Stimulated activated CD8-positive, alpha-beta memory T cell treated with anti-CD3 and anti-CD28 coated beads, Interleukin-4, amount 100 ng/mL, for 24 hours (primary cell): Measurements from ENCODE around the gene CACNG4.
"Not testable (repeated sequence)": the region's sequence is repeated elsewhere in the genome, so short reads cannot be mapped to it uniquely, and the experiment has no call there.

Experiments used
- DNase-seq: peaks from one replicate; pipeline ENCODE4 v3.0.0-alpha.2; 2020; ENCODE audit warnings: low read depth

The CACNG4 gene

DNA sequence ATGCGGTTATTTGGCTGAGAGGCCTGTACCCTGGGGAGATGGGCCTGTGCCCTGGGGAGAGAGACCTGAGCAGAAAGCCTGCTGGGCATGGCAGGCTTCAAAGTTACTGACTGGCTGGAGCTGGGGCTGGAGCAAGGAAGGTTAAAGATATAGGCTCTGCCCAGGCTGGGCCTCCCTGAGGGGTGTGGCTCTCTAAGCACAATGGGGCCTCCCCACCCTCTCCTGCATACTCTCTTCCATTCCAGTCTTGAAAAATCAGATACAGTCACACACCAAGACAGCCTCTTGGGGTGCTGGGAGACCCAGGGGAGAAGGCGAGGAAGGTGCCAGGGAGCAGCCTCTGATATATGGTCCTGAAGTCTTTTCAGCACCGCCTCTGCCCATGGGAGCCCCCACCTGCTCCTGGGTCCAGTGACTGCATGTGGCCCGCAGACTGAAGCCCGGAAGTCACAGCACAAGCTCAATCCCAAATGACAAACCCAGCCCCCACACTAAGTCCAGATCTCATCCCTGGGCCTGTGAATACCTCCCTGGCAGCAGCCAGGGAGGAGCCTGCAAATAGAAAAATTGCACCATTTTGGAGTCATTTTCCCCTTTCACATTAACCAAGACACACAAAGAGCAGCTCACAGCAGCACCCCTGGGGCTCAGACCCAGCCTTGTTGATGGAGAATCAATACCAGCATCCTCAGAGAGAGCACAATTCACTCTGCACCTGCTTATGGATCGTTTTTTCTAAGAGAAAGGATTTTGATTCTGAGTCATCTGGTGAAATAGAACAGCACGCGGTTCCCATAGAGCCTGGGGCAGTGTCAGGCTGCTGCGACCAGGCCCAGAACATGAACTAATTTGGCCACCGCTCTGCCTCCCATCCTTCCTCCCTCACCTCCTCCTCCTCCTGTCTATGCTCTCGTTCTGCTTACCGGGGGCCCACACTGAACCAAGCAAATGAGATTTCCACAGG is 54.2 kb downstream of the CACNG4 start:
- no peak for DNase-seq

DNA sequence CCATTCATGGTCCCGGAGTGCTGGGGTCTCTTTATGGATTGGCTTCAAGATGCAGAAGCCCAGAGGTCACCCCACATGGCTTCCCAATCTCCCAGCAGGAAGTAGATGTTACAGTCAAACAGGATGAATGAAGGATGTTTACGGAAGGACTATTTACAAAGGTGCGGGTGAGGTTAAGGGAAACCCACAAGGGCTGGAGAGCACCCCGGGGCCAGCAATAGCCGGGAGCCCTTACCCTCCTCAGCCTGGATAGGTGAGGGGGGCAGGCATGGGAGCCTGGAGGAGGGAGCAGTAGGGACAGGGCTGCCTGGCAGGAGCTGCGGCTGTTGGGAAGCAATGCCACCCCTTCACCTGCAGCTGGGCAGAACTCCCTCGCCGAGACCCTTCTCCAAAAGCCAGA is 55.3 kb downstream of the CACNG4 start:
- DNase-seq, result no peak

DNA sequence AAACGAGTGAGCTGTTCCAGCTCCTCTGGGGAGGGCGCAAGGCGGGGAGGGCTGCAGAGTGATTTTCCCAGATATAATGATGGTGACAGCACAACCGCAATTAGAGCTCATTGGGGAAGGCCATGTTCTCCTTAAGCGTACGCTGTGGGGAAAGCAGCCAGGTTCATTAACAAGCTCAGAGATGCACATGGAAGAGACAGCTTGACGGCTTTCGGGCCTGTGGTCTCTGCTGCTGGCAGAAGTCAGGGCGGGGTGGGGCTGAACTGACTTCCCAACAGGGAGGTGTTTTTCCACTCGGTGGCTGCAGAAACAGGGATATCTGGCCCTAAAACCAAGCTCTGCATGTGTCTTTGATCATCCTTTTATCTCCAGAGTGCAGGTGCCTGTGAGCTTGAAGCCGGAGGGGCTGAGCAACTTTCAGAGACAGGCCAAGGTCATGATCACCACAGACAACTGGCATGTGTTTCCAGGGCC is 55.8 kb downstream of the CACNG4 start:
- no peak for DNase-seq

DNA sequence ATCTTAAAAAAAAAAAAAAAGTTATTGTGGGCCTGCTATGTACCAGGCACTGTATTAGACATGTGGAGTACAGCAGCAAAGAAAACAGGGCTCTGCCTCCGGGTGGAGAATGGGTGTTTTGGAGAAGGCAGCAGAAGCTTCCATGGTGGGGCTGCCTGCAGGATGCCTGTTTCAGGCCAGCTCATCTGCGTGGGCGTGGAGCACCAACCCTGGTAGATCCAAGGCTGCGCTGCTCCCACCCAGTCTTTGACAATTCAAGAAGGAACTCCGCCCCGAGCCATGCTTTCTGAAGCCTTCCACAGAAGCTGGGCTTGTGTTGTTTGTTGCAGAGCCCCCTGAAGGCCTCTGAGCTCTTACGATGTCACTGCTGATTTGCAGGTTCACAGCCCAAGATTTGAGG is 56.7 kb downstream of the CACNG4 start:
- no peak for DNase-seq

DNA sequence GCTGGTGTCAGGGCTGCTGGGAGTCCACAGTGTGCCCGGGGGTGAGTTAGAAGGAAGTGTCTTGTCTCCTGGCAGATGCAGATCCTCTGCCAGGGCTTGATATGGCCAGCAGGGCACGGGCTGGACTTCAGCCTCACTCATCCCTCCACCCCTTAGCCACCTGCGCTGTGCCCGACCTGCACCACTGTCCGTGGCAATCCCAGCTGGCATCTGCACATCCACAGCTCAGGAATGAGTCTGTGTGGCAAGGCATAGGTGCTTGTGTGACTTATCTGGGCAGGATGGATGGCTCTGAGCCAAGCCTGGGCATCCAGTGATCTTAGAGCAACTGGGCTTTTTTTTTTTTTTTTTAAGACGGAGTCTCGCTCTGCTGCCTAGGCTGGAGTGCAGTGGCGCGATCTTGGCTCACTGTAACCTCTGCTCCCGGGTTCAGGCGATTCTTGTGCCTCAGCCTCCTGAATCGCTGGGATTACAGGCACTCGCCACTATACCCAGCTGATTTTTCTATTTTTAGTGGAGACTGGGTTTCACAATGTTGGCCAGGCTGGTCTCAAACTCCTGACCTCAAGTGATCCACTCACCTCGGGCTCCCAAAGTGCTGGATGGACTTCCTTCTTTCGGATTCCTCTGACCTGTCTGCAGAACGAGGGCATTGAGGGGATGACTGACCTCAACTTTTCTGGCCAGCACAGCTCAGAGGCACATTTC is 57.4 kb downstream of the CACNG4 start:
- DNase-seq, result no peak

DNA sequence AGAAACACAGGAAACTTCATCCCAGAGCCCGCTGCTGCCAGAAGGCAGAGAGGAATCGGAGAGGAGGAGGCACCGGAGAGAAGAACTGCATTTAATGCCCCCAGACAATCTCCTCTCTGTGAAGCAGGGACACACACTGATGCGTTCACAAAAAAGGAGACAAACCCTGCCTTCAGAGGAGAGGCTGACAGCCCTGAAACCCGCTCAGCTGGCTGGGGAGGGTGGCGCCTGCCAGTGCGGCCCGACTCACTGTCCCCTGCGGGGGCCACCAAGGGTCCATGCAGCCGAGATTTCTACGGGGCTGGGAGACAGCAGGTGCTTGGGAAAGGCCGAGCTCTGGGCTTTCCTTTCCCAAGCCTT is 57.9 kb downstream of the CACNG4 start:
- DNase-seq, result no peak

DNA sequence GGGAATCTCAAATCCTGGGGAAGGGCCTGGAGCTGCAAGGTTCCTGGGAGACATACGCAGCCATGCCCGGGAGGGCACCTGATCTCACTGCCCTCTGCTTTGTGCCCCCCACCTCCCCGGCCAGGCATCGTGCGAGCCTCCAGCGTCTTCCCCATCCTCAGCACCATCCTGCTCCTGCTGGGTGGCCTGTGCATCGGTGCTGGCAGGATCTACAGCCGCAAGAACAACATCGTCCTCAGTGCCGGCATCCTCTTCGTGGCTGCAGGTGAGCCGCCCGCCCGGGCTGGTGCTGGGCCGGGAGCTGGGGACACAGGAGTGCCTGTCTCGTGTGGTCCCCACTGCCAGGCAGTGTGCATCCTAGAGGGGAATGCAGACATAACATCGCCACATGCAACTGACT is 60.2 kb downstream of the CACNG4 start:
- DNase-seq, result no peak

DNA sequence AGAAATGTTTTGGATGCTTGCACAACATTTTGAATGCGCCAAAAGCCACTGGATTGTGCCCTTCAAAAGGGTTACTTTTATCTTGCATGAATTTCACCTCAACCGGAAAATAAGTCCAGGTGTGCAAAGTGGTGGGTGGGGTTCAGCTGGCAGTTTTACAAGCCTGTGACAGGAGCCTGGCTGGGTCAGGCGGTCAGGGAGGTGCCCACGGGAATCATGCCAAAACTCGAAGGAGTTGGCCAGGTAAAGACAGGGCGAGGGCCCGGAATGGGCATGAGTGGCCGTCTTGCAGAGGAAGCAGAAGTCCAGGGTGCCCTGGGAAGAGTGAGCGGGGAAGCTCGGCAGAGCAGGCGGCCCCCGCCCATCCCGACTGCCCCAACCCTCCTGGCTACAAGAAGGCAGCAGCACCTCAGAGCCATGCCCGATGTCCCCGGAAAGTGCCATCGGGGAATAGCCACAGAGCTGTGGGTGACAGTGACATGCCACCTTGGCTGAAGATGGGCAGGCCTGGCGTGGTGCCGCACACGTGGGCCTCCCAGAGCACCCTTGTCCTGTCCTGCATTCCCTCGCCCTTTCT is 60.8 kb downstream of the CACNG4 start:
- no peak for DNase-seq

DNA sequence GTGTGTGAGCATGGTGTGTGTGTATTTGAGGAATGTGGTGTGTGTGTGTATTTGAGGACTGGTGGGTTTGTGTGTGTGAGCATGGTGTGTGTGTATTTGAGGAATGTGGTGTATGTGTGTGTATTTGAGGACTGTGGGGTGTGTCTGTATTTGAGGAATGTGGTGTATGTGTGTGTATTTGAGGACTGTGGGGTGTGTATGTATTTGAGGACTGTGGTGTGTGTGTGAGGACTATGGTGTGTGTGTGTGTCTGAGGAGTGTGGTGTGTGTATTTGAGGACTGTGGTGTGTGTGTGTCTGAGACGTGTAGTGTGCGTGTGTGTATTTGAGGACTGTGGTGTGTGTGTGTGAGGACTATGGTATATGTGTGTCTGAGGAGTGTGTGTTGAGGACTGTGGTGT is 61.8 kb downstream of the CACNG4 start:
- DNase-seq, result no peak

DNA sequence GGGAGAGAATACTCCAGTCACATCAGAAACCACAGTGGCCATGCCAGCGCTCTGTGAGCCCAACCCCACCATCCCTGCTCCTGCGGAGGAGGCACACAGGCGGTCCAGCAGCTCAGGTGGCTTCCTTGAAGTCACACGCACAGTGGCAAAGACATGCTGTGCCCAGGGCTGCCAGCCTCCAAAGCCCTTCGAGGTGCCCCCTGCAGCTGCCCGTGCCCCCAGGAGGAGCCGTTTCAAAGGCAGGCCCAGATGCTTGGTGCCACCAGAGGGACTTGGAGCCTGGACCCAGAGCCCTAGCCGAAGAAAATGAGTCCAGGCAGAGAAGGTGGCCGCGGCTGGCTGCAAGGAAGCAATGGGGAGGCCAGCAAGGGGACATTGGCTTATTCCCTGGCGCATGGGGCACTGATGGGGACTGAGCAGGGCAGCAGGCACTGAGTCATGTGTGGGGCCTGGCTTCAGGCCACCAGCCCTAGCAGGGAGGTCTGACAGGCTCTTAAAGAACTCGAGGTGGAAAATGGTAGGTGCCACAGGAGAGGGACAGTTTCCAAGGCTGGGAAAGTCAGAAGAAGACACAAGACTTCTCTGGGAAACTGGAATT is 62.6 kb downstream of the CACNG4 start:
- DNase-seq, result no peak

DNA sequence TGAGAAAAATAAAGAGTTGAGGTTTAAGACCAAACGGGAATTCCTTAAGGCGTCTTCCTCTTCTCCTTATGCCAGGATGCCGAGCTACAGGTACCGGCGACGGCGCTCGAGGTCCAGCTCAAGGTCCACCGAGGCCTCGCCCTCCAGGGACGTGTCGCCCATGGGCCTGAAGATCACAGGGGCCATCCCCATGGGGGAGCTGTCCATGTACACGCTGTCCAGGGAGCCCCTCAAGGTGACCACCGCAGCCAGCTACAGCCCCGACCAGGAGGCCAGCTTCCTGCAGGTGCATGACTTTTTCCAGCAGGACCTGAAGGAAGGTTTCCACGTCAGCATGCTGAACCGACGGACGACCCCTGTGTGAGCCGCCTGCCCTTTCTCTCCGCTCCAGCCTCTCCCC is 66.1 kb downstream of the CACNG4 start:
- DNase-seq, result no peak

DNA sequence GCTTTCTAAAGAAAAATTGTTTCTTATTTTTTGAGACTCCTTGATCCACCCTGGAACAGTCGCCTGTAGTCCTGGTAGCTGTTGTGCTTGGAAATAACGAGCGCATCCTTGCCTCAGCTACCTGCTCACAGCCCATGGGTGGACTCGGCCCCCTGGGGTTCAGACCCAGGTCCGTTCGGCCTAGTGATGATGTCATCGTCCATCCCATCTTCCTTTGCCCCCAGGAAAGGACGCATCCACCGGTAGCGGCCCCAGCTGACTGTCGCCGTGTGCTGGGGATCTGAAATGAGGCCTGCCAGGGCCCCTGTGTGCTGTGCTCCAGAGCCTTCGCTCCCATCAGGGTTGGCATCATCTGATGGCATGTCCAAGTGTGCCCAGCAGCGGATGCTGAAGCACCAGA is 67.9 kb downstream of the CACNG4 start:
- no peak for DNase-seq

DNA sequence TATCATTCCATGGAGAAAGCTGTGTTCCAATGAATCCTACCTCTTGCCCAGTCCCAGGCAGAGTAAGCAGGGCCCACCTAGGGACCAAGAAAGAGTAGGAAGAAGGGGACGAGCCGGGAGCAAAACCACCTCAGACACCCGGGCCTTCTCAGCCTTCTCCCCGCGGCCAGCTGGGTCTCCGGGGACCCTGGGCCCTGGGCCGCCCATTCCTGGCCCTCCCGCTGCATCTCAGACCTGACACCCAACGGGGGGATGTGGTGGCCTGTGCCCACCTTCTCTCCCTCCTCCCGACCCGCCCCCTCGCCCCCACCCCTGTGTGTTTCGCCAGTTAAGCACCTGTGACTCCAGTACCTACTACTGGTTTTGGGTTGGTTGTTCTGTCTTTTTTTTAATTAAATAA is 68.5 kb downstream of the CACNG4 start:
- DNase-seq, result no peak

DNA sequence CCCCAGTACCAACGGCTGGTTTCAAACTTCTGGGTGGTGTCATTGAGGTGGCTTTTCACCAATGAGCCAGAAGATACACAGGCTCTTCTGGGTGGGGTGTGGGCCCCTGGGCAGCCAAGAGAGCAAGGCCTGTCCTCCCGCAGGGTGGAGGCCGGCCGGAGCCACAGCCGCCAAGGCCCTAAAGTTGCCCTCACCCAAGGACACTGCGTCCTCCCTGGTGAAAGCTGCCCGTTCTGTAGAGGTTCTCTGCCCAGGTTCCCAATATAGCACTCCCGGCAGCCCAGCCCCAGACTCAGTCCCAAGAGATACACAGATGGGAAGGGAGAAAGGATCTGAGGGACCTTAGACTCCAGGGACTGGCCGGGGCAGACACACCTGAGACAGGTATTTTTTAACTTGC is 69.1 kb downstream of the CACNG4 start:
- no peak for DNase-seq

DNA sequence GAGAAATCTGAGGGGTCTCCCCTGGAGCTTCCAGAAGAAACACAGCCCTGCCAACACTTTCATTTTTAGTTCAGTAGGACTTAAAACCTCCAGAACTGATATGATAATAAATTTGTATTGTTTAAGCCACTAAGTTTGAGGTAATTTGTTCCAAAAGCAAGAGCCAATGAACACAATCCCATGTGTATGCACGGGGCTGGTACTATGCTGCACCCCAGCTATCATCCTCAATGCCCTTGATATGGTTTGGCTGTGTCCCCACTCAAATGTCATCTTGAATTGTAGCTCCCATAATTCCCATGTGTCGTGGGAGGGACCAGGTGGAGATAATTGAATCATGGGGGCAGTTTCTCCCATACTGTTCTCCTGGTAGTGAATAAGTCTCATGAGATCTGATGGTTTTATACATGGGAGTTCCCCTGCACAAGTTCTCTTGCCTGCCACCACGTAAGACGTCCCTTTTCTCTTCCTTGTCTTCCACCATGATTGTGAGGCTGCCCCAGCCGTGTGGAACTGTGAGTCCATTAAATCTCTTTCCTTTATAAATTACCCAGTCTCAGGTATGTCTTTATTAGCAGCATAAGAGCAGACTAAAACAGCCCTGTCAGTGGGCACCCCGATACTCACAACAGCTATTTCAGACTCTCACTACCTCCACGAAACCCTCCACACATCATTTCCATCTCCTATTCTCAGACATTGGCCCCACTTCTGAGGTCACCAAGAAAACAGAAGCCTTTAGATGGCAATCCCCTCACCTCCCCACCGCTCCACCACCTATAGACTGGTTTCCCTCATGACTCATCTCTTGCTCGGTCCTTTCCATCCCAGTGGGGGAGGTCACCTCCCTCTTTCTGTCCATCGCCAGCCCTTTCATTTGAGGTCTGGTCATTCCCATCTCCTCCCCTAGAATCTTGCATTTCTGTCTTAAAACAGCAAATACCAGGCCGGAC is 70.9 kb downstream of the CACNG4 start:
- DNase-seq, result no peak

DNA sequence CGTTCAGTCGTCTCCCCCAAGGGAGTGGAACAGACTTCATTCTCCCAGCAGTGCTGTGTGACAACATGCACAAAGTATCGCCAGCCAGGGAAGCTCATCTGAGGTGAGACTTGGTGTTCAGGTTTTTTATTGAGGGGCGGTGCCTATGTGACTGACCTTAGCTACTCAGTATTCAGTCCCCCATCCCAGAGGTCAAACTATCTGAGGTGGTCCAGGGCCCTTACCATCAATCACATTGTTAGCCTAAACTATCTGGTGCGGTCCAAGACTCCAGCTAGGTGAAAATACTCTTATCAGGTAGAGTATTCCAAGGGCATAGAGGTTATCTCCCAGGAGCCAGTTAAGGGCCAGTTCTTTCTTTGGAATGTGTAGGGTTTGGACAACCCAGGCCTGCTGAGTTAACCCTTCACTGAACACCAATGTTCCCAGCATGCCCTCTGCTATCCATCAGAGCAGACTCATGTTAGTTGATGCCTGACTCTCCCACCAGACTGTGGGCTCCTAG is 74.4 kb downstream of the CACNG4 start:
- DNase-seq, result no peak

DNA sequence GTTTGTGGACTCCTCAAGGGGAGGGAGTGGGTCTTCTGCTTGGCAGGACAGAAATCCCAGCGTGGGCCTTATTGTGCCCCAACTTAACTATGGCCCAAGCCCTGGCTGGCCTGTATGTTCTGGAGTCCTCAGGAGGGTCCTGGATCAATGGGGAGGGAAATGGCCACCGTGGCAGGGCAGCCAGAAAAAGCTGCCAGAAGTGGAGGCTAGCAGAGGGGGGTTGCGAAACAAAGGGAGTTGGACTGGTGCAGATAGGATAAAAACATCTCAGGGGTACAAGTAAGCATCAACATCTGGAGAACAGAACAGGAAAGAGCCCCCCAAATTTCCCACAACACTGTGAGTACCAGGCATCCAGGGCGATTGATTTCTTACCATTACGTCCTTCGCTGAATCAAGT is 76.1 kb downstream of the CACNG4 start:
- no peak for DNase-seq

DNA sequence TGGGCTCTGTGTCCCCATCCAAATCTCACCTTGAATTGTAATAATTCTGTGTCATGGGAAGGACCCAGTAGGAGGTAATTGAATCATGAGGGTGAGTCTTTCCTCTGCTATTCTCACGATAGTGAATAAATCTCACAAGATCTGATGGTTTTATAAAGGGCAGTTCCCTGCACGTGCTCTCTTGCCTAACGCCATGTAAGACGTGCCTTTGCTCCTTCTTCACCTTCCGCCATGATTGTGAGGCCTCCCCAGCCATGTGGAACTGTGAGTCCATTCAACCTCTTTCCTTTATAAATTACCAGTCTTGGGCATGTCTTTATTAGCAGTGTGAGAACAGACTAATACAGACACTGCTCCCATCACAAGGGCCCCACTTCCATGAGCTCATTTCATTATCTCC is 76.6 kb downstream of the CACNG4 start:
- not testable (repeated sequence) for DNase-seq

DNA sequence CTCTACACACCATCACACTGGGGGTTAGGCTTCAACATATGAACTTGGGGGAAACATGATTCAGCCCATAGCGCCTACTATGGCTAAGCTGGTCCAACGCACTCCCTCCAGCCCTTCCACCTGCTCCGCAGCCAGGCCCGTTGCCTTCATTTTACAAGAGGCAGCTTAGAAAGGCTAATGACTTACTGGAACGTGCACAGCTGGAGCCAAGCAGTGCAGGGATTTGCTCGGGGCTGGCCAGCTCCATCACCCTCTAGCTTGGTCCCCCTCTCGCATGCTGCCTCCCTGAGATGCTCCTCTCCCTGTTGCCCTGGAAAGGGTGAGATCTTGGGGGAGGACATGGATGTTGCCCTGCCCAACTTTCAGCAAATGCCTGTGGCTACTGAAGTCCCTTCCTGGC is 77.0 kb downstream of the CACNG4 start:
- no peak for DNase-seq

DNA sequence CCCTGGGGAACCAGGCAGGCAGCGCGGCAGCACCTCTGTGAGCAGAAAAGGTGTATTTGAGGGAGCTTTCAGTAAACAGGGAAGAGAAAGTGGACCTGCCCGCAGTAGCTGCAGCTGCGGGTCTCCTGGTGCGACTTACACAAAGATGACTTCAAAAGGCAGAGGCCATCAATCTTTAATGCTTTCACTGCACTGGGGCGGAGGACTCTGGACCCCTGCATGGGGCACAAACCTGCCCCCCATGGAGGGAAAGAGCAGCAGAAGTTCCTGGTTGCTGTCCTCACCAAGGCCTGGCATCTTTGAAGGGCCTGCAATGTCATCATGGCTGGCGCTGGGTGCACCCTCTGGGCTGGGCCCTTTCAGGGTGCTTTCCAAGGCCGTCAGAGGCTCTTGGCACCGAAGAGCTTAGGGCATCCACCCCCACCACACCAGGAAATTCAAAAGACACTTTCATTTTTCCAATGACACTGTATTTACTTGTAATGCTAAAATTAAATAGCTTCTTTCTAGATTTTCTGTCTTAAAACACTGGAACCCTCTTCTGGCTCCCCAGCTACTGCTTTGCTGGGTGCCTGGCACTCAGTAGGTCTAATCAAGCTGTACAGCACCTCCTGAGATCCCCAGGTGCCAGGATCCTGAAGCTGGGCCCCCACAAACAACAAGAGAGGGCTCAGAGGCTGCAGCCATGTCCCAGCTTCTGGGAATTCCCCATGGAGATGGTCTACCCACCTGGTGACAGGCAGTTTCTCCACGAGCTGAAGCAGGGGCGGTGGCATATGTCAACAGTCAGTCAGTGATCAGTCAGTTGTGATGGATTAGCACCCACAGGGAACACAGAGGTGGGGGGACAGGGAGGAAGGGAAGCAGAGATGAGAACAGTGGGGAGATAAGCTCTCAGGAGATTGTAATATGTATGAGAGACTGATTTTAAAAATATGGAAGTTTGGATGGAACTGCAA is 77.7 kb downstream of the CACNG4 start:
- DNase-seq, result no peak
